K562 (cell line): Measurements from ENCODE around the gene SLC4A2. TPM values are rescaled to one million over a fixed set of nuclear protein-coding genes. Genes with fewer than 3 reads are reported as not detected.

ENCODE experiments used
- ATAC-seq: fragments of 200-7000 bp; cut with Tn5 transposase; 3 replicates; pipeline ENCODE4 v1.9.1; 2020; ENCODE audit warnings: moderate library complexity
- BruUV-seq: library from RNA; stranded (reverse); fragments of 400-500 nt; replicated peaks from 2 replicates; lab custom pipeline; 2021; lab: Mats Ljungman, UMichigan
- CTCF ChIA-PET: fragments of 300-600 bp; formaldehyde crosslinking; extraction: SDS; loops from one replicate; lab custom pipeline; 2021; ENCODE audit warnings: low intra/inter-chr PET ratio; lab: Yijun Ruan, JAX
- POLR2A ChIA-PET: fragments of 300-600, 350-650 bp; sonication (Branson Sonifier 250); formaldehyde crosslinking; extraction: SDS; loops from one replicate; lab custom pipeline; 2021; ENCODE audit warnings: antibody characterized with exemption, inconsistent platforms; lab: Yijun Ruan, JAX
- DNase-seq, 4 experiments: peaks; one replicate each; pipeline versions ENCODE4 v3.0.0 to v3.0.0-alpha.2; 2011 to 2018; ENCODE audit warnings: low spot score in 3 of 4, mixed read lengths in 3 of 4; ENCODE audit errors: extremely low read depth in 1 of 4
- FAIRE-seq: peaks from 2 replicates; lab custom pipeline; 2011; peaks lifted over from hg19 to GRCh38; lab: Jason Lieb, UNC
- H2AFZ ChIP-seq: 2 replicates; pipeline ENCODE4 v1.6.0; 2011; ENCODE audit warnings: low read depth, low read length, control low read depth, inconsistent platforms
- H3K27ac ChIP-seq: fragments of 200-600 bp; 3 replicates; pipeline ENCODE4 v1.8.0; 2011; ENCODE audit warnings: low read depth, mild to moderate bottlenecking, control low read depth, inconsistent platforms, low read length, moderate library complexity, mixed read lengths; ENCODE audit errors: extremely low read depth
- H3K27me3 ChIP-seq, 2 experiments: fragments of 300-600 bp in 1 of 2; 2 replicates in 1 of 2; 3 replicates in 1 of 2; pipeline versions ENCODE4 v1.6.0 to v1.8.0; 2011; ENCODE audit warnings: inconsistent platforms in 2 of 2, low read length in 2 of 2, mild to moderate bottlenecking in 1 of 2, mixed read lengths in 1 of 2, moderate library complexity in 1 of 2; ENCODE audit not compliant: control insufficient read depth in 2 of 2, insufficient read depth in 2 of 2
- H3K36me3 ChIP-seq: fragments of 300-600 bp; 3 replicates; pipeline ENCODE4 v1.8.0; 2011; ENCODE audit warnings: mild to moderate bottlenecking, low read length, inconsistent platforms; ENCODE audit not compliant: control insufficient read depth, insufficient read depth
- H3K4me1 ChIP-seq, 2 experiments: fragments of 200-600 bp in 1 of 2; replicated peaks in 1 of 2; 2 replicates in 1 of 2; 3 replicates in 1 of 2; pipeline versions ENCODE4 v1.5.1 to v1.8.0; 2011; ENCODE audit warnings: inconsistent platforms in 2 of 2, low read length in 2 of 2, mild to moderate bottlenecking in 1 of 2, mixed read lengths in 1 of 2, moderate library complexity in 1 of 2; ENCODE audit not compliant: control insufficient read depth in 2 of 2, insufficient read depth in 2 of 2
- H3K4me2 ChIP-seq: 2 replicates; pipeline ENCODE4 v1.6.1; 2011; ENCODE audit warnings: low read length, control low read depth, inconsistent platforms, mixed read lengths; ENCODE audit not compliant: insufficient read depth
- H3K4me3 ChIP-seq: fragments of 200-600 bp; sonication (generic), shearing (Covaris generic); 2 replicates; pipeline ENCODE4 v1.5.1; 2016; ENCODE audit warnings: control low read depth, inconsistent platforms
- H3K79me2 ChIP-seq: fragments of 200-600 bp; 3 replicates; pipeline ENCODE4 v1.8.0; 2011; ENCODE audit warnings: low read length, inconsistent platforms; ENCODE audit not compliant: control insufficient read depth, insufficient read depth
- H3K9ac ChIP-seq, 2 experiments: 2 replicates each; pipeline versions ENCODE4 v1.6.0 to v1.6.1; 2011; ENCODE audit warnings: low read depth in 2 of 2, low read length in 2 of 2, control low read depth in 1 of 2, inconsistent platforms in 1 of 2, mild to moderate bottlenecking in 1 of 2, mixed read lengths in 1 of 2; ENCODE audit not compliant: insufficient read depth in 1 of 2
- H3K9me1 ChIP-seq: one replicate; pipeline ENCODE4 v1.6.0; 2011; ENCODE audit warnings: inconsistent platforms, mild to moderate bottlenecking, low read length, moderate library complexity; ENCODE audit not compliant: control insufficient read depth, insufficient read depth
- H3K9me3 ChIP-seq: replicated peaks from 2 replicates; pipeline ENCODE4 v1.5.1; 2011; ENCODE audit warnings: low read depth, low read length, inconsistent platforms; ENCODE audit not compliant: control insufficient read depth, insufficient read depth
- H4K20me1 ChIP-seq: replicated peaks from 2 replicates; pipeline ENCODE4 v1.6.1; 2011; ENCODE audit warnings: low read length, inconsistent platforms, mixed read lengths; ENCODE audit not compliant: control insufficient read depth, insufficient read depth
- ERF ChIP-seq: fragments of 450-650 bp; formaldehyde crosslinking; IDR thresholded peaks from 2 replicates; pipeline ENCODE4 v1.4.0; 2020; ENCODE audit warnings: mild to moderate bottlenecking, mixed read lengths
- ETV5 ChIP-seq: sonication (generic); formaldehyde crosslinking; IDR thresholded peaks from 2 replicates; pipeline ENCODE4 v1.4.0; 2020; ENCODE audit warnings: low read depth, mild to moderate bottlenecking, missing genetic modification reagents
- HIVEP1 ChIP-seq: fragments of 250-450 bp; sonication (Bioruptor Pico); IDR thresholded peaks from 2 replicates; pipeline ENCODE4 v1.4.0; 2020; ENCODE audit warnings: mild to moderate bottlenecking
- MAFF ChIP-seq: IDR thresholded peaks from 2 replicates; pipeline ENCODE4 v1.6.1; 2012; ENCODE audit warnings: low read length, improper control_type of control experiment
- NEUROD1 ChIP-seq: fragments of 150-350 bp; IDR thresholded peaks from 2 replicates; pipeline ENCODE4 v1.6.1; 2014; ENCODE audit warnings: borderline replicate concordance, low read length, low read depth; ENCODE audit not compliant: partially characterized antibody
- NFIC ChIP-seq: fragments of 450-650 bp; IDR thresholded peaks from 2 replicates; pipeline ENCODE4 v1.6.1; 2017; ENCODE audit warnings: mild to moderate bottlenecking, inconsistent platforms
- RUNX1 ChIP-seq: sonication (generic); IDR thresholded peaks from 2 replicates; pipeline ENCODE4 v1.6.1; 2016; ENCODE audit warnings: antibody characterized with exemption, low read depth
- SAFB ChIP-seq: fragments of 200-400 bp; formaldehyde crosslinking; IDR thresholded peaks from 2 replicates; pipeline ENCODE4 v1.6.1; 2017; ENCODE audit warnings: low read depth, low read length, borderline replicate concordance
- TAF15 ChIP-seq: fragments of 200-400 bp; formaldehyde crosslinking; IDR thresholded peaks from 2 replicates; pipeline ENCODE4 v1.6.1; 2017; ENCODE audit warnings: mild to moderate bottlenecking, low read depth, low read length, moderate library complexity
- XRCC4 ChIP-seq: IDR thresholded peaks from one replicate; pipeline ENCODE4 v1.6.1; 2011; ENCODE audit not compliant: insufficient read depth, insufficient read length; ENCODE audit errors: extremely low read depth
- ZNF184 ChIP-seq: sonication (generic); formaldehyde crosslinking; IDR thresholded peaks from 2 replicates; pipeline ENCODE4 v1.5.0; 2020; ENCODE audit warnings: missing genetic modification reagents
- ZNF263 ChIP-seq: sonication (generic); formaldehyde crosslinking; IDR thresholded peaks from 2 replicates; pipeline ENCODE4 v1.8.0; 2022; ENCODE audit warnings: mild to moderate bottlenecking, missing genetic modification reagents, borderline replicate concordance
- WGBS: fragments of 100-300 bp; shearing (Covaris generic); methylation state at CpG from one replicate; pipeline ENCODE4 v1.1.6; 2016; ENCODE audit warnings: low coverage, mixed read lengths; ENCODE audit not compliant: insufficient coverage; ENCODE audit errors: missing lambda C conversion rate; 5-methylcytosine and 5-hydroxymethylcytosine counted together
- in situ Hi-C: fragments of 300-500 bp; cut with MboI; formaldehyde crosslinking; loops from 4 replicates; pipeline ENCODE4 v1.15.0; 2018; ENCODE audit warnings: inconsistent platforms, mixed read lengths
- intact Hi-C: fragments of 100-400 bp; cut with micrococcal nuclease; formaldehyde crosslinking; loops from 2 replicates; pipeline ENCODE4 v1.14.2; 2022
- polyA plus RNA-seq, 8 experiments: library from polyadenylated mRNA; depleted of rRNA in 4 of 8; stranded (reverse) in 5 of 8; unstranded in 3 of 8; fragments of >200 nt; fragmentation: Nextera tagmentation in 2 of 8; fragmentation: Illumina TruSeq in 1 of 8; extraction: Ambion mirVana in 2 of 8; extraction: Trizol in 1 of 8; gene quantifications; 2 replicates each; pipeline versions ENCODE4 v1.2.1 to v1.2.3, GENCODE V29; 2011 to 2014; ENCODE audit warnings: inconsistent platforms in 1 of 8, missing spikeins in 1 of 8
- total RNA-seq, 7 experiments: library from RNA; depleted of rRNA in 6 of 7; stranded (reverse); fragments of >200 nt in 6 of 7; fragmentation: Illumina TruSeq in 2 of 7; extraction: Trizol in 2 of 7; gene quantifications; 2 replicates each; pipeline versions ENCODE4 v1.2.1 to v1.2.3, GENCODE V29; 2011 to 2021; ENCODE audit warnings: low replicate concordance in 1 of 7
- TF ChIP-seq, protein P1 (sequence below): sonication (generic); formaldehyde crosslinking; IDR thresholded peaks from 2 replicates; pipeline ENCODE4 v1.8.1; 2023; ENCODE audit warnings: mild to moderate bottlenecking, missing genetic modification reagents, moderate library complexity
- TF ChIP-seq, protein P2 (sequence below), 2 experiments: IDR thresholded peaks; 2 replicates each; pipeline ENCODE4 v1.6.1; 2012; ENCODE audit warnings: improper control_type of control experiment in 2 of 2, low read depth in 2 of 2, low read length in 2 of 2, borderline replicate concordance in 1 of 2
- TF ChIP-seq, protein P3 (sequence below): sonication (generic); formaldehyde crosslinking; IDR thresholded peaks from 2 replicates; pipeline ENCODE4 v1.9.0; 2022; ENCODE audit warnings: mild to moderate bottlenecking, missing genetic modification reagents
- TF ChIP-seq, protein P4 (sequence below): fragments of 450-650 bp; IDR thresholded peaks from 2 replicates; pipeline ENCODE4 v1.6.1; 2018; ENCODE audit warnings: mild to moderate bottlenecking, low read depth; ENCODE audit not compliant: partially characterized antibody

Gene SLC4A2
- total and polyA plus RNA-seq, 9 of the 15 experiments (the other 6 are each of a cell fraction or from before 2014, with no cell fraction given): 11.4 to 375 (median 130) TPM

- Histone ChIP-seq H3K9me3 (no peaks in the 10 kb centered on the region), H3K79me2 (no peaks in the 10 kb centered on the region), H3K9me1 (peaks cover 13% of the 10 kb centered on the region), H2AFZ (no peak overlapping the region), H3K9ac (peak overlapping the region; percentile 18 to 57; a peak in 3 of 4 replicates), H3K27me3 (no peaks in the 10 kb centered on the region), H3K4me1 (peaks cover 24 to 69% of the 10 kb centered on the region in 2 experiments), H3K36me3 (peaks cover 41% of the 10 kb centered on the region; the same call in 2 of the 3 replicates), H4K20me1 (peaks cover 10% of the 10 kb centered on the region), H3K27ac (peak overlapping the region; percentile 32; the same call in 2 of the 3 replicates), H3K4me3 (no peak overlapping the region; the same call in 1 of the 2 replicates), H3K4me2 (peak overlapping the region; percentile 74)
- in situ Hi-C loops (no loop called here), intact Hi-C loops (loop anchor here (1.0 kb wide), 3 partner anchors 12 to 32 kb away; partner anchors contain the start of gene ABCB8)
- ATAC-seq (peak; percentile 45), FAIRE-seq (no peak), DNase-seq (peak; percentile 55 to 80 (median 66))
- WGBS: 20% methylated on average over 18 of the region's 18 CpGs
- ChIA-PET CTCF (no interaction called here), POLR2A (interaction anchor here (1.1 to 3.8 kb wide), 5 partner anchors 9 to 41 kb away, joined by 3 to 23 read pairs (median 7); partner anchors contain the start of genes ABCB8, ASIC3, FASTK and SLC4A2)
- no TSS peak for BruUV-seq
- TF ChIP-seq TAF15 (peak; percentile 22; the same call in 1 of the 2 replicates), NFIC (peak; percentile 2; the same call in 1 of the 2 replicates), ZNF263 (CRISPR knock-in tag) (peak; percentile 78; the same call in 1 of the 2 replicates), RUNX1 (0 out of 2 replicates have a peak, but pooled peaks have one; percentile 64), ZNF184 (no peak), SAFB (peak; percentile 9; the same call in 1 of the 2 replicates), XRCC4 (no peak), MAFF (no peak), ERF (peak; percentile 24; the same call in 1 of the 2 replicates), ETV5 (CRISPR knock-in tag) (0 out of 2 replicates have a peak, but pooled peaks have one; percentile 59), HIVEP1 (CRISPR knock-in tag) (no peak), NEUROD1 (no peak)
- TF ChIP-seq, protein P1, sequence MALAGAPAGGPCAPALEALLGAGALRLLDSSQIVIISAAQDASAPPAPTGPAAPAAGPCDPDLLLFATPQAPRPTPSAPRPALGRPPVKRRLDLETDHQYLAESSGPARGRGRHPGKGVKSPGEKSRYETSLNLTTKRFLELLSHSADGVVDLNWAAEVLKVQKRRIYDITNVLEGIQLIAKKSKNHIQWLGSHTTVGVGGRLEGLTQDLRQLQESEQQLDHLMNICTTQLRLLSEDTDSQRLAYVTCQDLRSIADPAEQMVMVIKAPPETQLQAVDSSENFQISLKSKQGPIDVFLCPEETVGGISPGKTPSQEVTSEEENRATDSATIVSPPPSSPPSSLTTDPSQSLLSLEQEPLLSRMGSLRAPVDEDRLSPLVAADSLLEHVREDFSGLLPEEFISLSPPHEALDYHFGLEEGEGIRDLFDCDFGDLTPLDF (CRISPR knock-in tag): no peak
- TF ChIP-seq, protein P2, sequence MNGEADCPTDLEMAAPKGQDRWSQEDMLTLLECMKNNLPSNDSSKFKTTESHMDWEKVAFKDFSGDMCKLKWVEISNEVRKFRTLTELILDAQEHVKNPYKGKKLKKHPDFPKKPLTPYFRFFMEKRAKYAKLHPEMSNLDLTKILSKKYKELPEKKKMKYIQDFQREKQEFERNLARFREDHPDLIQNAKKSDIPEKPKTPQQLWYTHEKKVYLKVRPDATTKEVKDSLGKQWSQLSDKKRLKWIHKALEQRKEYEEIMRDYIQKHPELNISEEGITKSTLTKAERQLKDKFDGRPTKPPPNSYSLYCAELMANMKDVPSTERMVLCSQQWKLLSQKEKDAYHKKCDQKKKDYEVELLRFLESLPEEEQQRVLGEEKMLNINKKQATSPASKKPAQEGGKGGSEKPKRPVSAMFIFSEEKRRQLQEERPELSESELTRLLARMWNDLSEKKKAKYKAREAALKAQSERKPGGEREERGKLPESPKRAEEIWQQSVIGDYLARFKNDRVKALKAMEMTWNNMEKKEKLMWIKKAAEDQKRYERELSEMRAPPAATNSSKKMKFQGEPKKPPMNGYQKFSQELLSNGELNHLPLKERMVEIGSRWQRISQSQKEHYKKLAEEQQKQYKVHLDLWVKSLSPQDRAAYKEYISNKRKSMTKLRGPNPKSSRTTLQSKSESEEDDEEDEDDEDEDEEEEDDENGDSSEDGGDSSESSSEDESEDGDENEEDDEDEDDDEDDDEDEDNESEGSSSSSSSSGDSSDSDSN (IDR thresholded peaks at IDR 0.05; ENCODE audit: borderline replicate concordance in 1 of 2, low read depth in 2 of 2, low read length in 2 of 2): no peak
- TF ChIP-seq, protein P3, sequence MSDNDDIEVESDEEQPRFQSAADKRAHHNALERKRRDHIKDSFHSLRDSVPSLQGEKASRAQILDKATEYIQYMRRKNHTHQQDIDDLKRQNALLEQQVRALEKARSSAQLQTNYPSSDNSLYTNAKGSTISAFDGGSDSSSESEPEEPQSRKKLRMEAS (CRISPR knock-in tag): peak; percentile 54; the same call in 1 of the 2 replicates
- TF ChIP-seq, protein P4, sequence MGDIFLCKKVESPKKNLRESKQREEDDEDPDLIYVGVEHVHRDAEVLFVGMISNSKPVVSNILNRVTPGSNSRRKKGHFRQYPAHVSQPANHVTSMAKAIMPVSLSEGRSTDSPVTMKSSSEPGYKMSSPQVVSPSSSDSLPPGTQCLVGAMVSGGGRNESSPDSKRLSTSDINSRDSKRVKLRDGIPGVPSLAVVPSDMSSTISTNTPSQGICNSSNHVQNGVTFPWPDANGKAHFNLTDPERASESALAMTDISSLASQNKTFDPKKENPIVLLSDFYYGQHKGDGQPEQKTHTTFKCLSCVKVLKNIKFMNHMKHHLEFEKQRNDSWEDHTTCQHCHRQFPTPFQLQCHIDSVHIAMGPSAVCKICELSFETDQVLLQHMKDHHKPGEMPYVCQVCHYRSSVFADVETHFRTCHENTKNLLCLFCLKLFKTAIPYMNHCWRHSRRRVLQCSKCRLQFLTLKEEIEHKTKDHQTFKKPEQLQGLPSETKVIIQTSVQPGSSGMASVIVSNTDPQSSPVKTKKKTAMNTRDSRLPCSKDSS: no peak
Observed at GRCh38 chr7:151039850-151040548, 19.4 kb upstream of the SLC4A2 start.
